ENCODE results near the gene AFF1.

DNA sequence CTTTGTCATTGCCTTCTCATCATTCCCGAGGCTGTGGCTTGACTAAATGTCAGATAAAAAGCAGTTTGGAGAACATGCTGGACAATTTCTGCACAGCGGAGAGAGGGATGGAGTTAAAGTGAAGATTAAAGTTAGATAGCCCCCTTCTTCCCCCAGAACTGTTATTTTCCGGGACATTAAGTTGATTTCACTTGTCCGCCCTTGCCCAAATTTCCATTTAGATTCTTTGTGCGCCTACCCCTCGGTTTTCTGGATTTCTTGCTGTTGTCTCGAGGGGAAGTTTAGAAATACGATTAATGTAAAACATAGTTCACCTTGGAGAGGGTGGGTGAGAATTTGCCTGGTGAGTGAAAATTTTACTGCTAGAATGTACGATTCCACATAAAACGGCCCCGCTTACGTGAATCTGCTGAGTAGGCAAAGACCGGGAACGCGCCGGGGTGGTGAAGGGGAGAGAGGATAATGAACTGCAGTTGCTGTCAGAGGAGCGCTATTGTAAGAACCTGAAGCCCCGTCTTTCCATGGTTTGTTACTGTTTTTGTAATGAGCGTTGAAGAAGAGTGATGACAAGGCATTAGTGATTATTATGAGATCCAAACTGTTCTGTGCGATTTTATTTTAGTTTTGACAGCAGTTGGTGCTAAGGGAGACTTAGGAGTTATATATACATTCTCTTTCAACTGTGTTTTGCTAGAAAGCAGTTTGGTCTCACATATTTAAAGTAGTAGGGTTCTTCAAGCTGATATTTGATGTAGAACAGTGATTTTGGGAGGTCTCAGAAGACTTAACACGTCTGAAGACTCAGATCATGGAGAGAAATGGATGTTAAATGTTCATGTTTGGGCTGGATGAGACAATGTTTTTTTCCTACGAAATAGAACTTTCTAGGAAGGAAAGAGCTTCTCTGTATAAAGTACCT lies 73.0 kb downstream of the AFF1 start:
- no peak for TF ChIP-seq EZH2phosphoT487 (IDR thresholded peaks at IDR 0.05; ENCODE audit: borderline replicate concordance, low read depth, low read length)
- TF ChIP-seq, protein P1, sequence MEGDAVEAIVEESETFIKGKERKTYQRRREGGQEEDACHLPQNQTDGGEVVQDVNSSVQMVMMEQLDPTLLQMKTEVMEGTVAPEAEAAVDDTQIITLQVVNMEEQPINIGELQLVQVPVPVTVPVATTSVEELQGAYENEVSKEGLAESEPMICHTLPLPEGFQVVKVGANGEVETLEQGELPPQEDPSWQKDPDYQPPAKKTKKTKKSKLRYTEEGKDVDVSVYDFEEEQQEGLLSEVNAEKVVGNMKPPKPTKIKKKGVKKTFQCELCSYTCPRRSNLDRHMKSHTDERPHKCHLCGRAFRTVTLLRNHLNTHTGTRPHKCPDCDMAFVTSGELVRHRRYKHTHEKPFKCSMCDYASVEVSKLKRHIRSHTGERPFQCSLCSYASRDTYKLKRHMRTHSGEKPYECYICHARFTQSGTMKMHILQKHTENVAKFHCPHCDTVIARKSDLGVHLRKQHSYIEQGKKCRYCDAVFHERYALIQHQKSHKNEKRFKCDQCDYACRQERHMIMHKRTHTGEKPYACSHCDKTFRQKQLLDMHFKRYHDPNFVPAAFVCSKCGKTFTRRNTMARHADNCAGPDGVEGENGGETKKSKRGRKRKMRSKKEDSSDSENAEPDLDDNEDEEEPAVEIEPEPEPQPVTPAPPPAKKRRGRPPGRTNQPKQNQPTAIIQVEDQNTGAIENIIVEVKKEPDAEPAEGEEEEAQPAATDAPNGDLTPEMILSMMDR (conservative IDR thresholded peaks at IDR 0.05; ENCODE audit: low read length), result no peak
